Chondrocyte (in vitro differentiated cells): ENCODE results near the gene TSPAN13. TPM values are rescaled to one million over a fixed set of nuclear protein-coding genes. Genes with fewer than 3 reads are reported as not detected.

Experiments
- DNase-seq: peaks from one replicate; pipeline ENCODE4 v3.0.0; 2021; ENCODE audit warnings: mixed read lengths, low spot score
- H3K27ac Mint-ChIP-seq: one replicate; pipeline ENCODE4 v1.8.0; 2021; ENCODE audit warnings: mild to moderate bottlenecking, moderate library complexity, mixed read lengths; ENCODE audit not compliant: unreplicated experiment
- H3K27me3 Mint-ChIP-seq: 2 replicates; pipeline ENCODE4 v1.8.0; 2021; ENCODE audit warnings: low read depth, mixed read lengths
- H3K36me3 Mint-ChIP-seq: 2 replicates; pipeline ENCODE4 v1.8.0; 2021; ENCODE audit warnings: low read depth, mixed read lengths
- H3K4me1 Mint-ChIP-seq: 2 replicates; pipeline ENCODE4 v1.8.0; 2021; ENCODE audit warnings: low read depth, mild to moderate bottlenecking, mixed read lengths
- H3K4me3 Mint-ChIP-seq: one replicate; pipeline ENCODE4 v1.8.0; 2021; ENCODE audit warnings: mild to moderate bottlenecking, moderate library complexity, mixed read lengths; ENCODE audit not compliant: unreplicated experiment
- H3K9me3 Mint-ChIP-seq: 2 replicates; pipeline ENCODE4 v1.8.0; 2021; ENCODE audit warnings: low read depth, mixed read lengths
- total RNA-seq: library from RNA; stranded (reverse); gene quantifications from 3 replicates; pipeline ENCODE4 v1.2.1, GENCODE V29; 2021
- TF ChIP-seq, protein P1 (sequence below): fragments of 200-600 bp; sonication (generic); IDR thresholded peaks from 2 replicates; pipeline ENCODE4 v1.5.0; 2021; ENCODE audit warnings: antibody characterized with exemption, mild to moderate bottlenecking, moderate library complexity

The TSPAN13 gene
- total RNA-seq, 1 donor from 2014 or later = 21.0 TPM

DNA sequence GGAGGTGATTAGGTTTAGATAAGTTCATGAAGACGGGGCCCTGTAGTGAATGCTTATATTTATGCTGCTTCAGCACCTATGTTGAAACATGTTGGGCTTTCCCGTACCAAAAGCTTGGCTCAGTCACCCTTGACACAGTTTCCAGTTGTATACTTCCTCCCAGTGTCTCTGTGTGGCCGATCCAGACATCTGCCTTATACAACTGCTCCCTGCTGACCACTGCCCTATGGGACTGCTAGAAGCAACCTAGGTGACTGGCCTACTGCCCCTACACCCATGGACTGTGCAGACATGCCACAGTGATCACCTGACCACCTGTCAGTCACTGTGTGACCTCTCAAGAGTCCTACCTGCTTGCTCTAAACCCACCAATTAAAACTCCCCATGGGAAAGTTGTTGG is 22.6 kb upstream of the TSPAN13 start:
- TF ChIP-seq, protein P1, sequence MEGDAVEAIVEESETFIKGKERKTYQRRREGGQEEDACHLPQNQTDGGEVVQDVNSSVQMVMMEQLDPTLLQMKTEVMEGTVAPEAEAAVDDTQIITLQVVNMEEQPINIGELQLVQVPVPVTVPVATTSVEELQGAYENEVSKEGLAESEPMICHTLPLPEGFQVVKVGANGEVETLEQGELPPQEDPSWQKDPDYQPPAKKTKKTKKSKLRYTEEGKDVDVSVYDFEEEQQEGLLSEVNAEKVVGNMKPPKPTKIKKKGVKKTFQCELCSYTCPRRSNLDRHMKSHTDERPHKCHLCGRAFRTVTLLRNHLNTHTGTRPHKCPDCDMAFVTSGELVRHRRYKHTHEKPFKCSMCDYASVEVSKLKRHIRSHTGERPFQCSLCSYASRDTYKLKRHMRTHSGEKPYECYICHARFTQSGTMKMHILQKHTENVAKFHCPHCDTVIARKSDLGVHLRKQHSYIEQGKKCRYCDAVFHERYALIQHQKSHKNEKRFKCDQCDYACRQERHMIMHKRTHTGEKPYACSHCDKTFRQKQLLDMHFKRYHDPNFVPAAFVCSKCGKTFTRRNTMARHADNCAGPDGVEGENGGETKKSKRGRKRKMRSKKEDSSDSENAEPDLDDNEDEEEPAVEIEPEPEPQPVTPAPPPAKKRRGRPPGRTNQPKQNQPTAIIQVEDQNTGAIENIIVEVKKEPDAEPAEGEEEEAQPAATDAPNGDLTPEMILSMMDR = no peak
- Mint-ChIP-seq H3K4me1 (no peaks in the 10 kb centered on the region), H3K36me3 (no peaks in the 10 kb centered on the region), H3K27me3 (no peaks in the 10 kb centered on the region), H3K27ac (no peak overlapping the region), H3K4me3 (no peak overlapping the region), H3K9me3 (no peaks in the 10 kb centered on the region)
- DNase-seq = no peak

DNA sequence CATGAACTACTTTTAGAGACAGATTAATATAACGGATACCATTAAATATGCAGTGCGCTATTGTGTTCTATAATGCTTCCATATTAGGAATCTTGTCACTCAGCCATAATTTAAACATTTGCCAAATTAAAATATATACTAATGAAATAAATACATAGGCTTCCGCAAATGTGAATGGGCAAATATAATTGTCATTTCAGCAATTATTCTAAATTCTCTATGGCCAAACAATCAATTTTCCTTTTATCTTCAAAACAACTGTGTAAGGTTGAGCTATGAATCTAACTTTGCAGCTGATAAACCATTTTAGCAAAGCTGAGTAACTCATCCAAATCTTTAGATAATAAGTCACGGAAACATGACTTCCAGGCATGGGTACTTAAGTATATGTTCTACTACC is 20.7 kb upstream of the TSPAN13 start:
- Mint-ChIP-seq H3K27me3 (no peaks in the 10 kb centered on the region), H3K4me1 (no peaks in the 10 kb centered on the region), H3K9me3 (no peaks in the 10 kb centered on the region), H3K4me3 (no peak overlapping the region), H3K27ac (no peak overlapping the region), H3K36me3 (no peaks in the 10 kb centered on the region)
- no peak for DNase-seq
- TF ChIP-seq, protein P1 = no peak

DNA sequence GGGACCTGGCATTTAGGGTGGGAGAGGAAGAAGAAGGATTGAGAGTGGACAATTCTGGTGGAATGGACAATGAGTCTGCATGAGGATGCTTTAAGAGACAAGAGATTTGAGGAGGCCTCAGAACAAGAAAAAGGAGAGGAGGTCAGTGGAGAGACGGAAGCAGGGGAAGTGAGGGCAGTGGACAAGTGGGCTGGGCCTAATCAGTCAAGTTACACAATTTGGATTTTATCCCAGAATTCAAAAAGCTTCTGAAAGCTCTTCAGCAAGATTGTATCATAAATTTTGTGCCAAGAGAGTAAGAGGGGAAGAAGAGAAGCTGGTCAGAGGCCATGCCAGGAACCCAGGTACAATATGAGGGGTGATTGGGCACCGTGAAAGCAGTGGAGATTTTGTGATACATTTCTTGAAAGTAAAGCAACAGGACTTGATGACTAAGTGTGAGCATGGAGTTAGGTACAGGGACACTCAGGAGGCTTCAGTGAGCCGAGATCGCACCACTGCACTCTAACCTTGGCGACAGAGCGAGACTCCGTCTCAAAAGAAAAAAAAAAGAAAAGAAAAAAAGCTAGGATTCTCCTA is 19.3 kb upstream of the TSPAN13 start:
- Mint-ChIP-seq H3K4me3 (no peak overlapping the region), H3K27me3 (no peaks in the 10 kb centered on the region), H3K9me3 (no peaks in the 10 kb centered on the region), H3K27ac (no peak overlapping the region), H3K36me3 (no peaks in the 10 kb centered on the region), H3K4me1 (no peaks in the 10 kb centered on the region)
- TF ChIP-seq, protein P1 = no peak
- no peak for DNase-seq

DNA sequence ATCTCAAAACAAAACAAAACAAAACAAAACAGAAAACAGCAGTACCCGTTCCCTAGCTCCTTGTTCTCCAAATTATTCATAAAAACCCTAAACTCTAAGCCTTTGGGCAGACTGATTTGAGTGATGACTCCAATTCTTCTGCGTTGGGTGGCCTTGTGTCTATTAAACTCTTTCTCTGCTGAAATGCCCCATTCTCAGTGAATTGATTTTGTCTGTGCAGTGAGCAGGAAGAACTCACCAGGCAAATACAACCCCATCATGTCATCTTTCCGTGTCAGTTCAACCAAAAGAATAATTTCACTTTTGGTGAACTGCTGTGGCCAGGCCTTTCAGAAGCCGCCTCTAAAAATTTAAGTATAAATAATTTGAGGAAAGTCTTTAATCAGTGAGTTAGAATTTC is 18.5 kb upstream of the TSPAN13 start:
- H3K4me3 Mint-ChIP-seq = no peak overlapping the region
- DNase-seq = no peak
- H3K36me3 Mint-ChIP-seq = no peaks in the 10 kb centered on the region
- peaks cover 1% of the 10 kb centered on the region for H3K4me1 Mint-ChIP-seq
- TF ChIP-seq, protein P1 = no peak
- H3K9me3 Mint-ChIP-seq = no peaks in the 10 kb centered on the region
- no peak overlapping the region for H3K27ac Mint-ChIP-seq
- no peaks in the 10 kb centered on the region for H3K27me3 Mint-ChIP-seq

DNA sequence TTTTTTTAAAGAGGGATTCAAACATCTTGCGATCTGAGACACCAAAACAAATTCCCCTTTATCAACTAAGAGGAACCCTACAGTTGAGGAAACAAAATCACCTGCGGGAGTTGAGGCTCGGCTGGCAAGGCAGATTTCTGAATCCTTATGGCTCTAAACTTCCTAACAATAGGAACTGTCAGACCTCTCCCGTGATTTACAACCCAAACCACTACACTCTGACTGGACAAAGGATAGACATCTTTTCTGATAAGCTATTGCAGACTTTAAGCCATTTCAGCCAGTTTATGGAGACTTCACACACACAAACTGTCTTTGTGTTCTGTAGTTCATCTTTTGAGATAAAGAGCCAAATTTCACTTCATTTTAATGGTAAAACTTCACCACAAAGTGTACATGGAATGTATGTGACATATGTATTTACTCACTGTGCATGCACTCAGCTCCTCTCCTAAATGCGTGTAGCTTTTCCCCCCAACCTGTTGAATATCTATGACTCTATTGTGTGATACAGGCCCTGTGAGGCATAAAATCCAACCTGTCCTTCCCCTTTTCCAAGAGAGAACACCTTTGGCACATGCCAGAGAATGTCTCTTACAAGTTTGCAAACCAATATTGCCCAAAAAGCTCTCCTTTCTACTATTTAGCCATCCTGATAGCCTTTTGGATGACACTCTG is 15.4 kb upstream of the TSPAN13 start:
- H3K36me3 Mint-ChIP-seq = no peaks in the 10 kb centered on the region
- TF ChIP-seq, protein P1 = no peak
- no peak overlapping the region for H3K4me3 Mint-ChIP-seq
- H3K27me3 Mint-ChIP-seq = no peaks in the 10 kb centered on the region
- H3K9me3 Mint-ChIP-seq = no peaks in the 10 kb centered on the region
- H3K4me1 Mint-ChIP-seq = peaks cover 15% of the 10 kb centered on the region
- H3K27ac Mint-ChIP-seq = no peak overlapping the region
- no peak for DNase-seq
